GM21723 (cell line): ENCODE results near the gene OGFR.

ENCODE experiments used
- ATAC-seq: cut with Tn5 transposase; IDR thresholded peaks from one replicate; pipeline ENCODE4 v1.9.1; 2021; ENCODE audit warnings: mild to moderate bottlenecking, moderate library complexity; ENCODE audit not compliant: unreplicated experiment

OGFR gene

DNA sequence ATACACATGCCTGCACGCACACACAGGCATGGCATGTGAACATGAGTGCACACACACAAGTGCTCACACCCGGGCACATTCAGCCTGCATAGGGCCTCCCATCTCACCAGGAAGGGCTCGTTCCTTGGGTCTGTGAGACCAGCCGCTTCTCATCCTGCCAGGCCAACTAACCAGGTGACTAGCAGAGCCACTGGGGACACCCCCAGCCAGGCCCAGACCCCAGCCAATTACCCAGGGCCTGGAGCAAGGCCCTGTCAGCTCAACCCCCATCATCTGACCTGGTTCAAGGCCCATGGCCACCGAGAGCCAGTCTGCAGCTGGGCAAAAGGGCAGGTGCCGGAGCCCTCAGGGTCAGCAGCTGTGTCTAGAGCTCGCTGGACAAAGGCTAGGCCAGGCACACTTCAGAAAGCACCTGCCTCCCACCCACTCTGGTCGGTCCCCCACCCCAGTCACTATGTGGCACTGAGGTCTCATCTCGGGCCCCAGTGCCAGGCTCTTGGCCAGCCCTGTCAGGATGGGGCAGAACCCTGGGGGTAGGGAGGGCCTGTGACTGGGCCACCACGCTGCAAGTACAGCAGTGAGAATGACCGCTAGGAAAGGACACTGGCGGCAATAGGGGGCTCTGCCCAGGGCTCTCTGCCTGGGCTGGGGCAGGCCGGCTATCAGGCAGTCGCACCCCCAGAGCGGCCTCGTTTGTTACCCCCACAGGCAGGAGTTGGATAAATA, 35.1 kb upstream of the OGFR start:
- ATAC-seq: no peak

DNA sequence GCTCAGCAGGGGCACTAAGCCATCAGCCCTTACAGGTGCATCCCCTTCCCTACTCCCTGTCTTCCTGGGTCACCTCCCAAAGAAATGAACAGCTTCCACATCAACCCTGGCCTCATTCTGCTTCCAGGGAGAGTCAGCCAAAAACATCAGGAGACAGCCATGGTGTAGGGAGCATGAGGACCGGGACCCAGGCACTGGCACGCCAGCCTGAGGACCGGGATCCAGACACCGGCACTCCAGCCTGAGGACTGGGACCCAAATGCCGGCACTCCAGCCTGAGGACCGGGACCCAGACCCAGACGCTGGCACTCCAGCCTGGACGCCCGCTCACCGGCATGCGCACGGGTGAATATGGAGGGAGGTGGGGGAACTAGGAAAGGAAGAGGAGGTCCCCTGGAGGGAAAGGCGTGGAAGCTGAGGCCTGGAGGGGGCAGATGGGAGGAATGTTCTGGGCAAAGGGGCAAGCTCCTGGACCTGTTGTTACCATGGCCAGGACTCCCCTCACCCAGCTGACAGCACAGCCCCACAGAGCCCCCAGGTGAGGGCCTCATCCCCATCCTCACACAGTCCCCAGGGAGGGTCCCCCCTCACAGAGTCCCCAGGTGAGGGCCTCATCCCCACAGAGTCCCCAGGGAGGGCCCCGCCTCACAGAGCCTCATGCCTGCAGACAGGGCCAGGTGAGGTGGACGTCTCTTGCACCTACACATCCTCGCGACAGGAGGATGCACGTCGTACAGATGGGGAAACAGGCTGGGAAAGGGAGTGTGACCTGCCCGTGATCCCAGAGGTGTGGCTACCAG, 34.3 kb upstream of the OGFR start:
- no peak for ATAC-seq

DNA sequence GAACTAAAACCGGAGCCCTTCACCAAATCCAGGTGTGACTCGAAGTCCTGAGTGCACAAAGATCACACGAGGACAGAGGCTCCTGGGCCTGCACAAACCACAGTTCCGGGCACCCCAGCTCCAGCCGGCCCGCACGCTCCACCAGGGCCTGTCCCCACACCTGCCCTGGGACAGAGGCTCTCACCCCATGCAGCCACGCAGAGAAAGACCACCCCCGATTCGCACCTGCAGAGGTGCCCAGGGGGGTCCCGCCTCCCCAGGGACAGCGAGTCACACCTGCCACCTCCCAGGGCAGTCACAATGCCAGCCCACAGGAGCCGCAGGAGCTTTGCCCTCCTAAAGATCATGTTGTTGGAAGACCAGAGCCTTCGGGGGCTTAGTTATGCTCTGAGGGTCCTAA, 33.7 kb upstream of the OGFR start:
- ATAC-seq: no peak

DNA sequence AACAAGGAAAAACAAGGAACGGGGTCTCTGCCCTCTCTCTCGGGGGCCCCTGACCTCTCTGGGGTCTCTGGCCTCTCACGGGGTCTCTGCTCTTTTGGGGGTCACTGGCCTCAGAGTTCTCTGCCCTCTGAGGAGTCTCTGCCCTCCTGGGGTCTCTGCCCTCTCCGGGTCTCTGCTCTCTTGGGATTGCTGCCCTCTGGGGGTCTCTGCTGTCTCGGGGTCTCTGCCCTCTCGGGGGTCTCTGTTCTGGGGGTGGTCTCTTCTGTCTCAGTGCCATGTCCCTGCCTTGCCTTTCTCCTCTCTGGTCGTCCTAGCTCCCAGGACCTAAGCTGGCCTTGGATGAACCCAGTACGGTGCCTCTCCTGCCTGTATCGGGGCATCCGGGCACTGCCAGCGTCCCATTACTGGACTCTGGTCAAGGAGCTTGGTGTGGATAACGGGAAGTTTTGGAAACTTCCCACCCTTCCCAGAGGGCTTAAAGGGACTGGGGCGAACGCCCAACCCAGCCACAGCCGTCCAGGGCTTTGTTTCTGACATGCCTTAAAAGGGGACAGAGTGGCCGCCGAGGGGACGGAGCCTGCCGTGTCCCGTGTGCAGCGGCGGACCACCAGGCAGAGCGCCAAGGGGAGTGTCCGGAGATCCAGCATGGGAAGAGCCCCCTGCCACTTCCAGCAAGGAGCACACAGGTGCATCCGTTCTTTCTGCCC, 33.1 kb upstream of the OGFR start:
- ATAC-seq: no peak

DNA sequence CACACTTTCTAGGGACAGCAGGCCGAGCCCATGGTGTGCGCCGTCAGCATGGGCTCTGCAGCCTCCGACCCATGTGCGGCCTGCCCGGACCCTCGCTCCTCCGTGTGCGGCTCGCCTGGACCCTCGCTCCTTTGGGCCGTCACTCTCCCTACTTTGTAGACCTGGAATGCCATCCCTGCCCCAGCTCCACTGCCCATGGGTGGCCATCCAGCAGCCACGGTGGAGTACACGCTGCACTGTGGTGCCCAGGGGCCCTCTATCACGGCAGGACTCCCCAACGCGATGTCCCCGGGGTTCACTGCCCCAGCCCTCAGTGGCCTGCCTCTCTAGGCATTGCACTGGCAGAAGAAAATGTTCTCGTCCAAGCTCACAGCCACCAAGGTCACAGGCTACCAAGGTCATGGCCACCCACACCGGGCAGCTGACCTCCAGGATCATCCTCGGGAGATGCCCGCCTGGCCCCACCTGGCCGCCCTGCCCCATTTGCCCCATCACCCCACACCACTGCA, 32.5 kb upstream of the OGFR start:
- ATAC-seq: no peak

DNA sequence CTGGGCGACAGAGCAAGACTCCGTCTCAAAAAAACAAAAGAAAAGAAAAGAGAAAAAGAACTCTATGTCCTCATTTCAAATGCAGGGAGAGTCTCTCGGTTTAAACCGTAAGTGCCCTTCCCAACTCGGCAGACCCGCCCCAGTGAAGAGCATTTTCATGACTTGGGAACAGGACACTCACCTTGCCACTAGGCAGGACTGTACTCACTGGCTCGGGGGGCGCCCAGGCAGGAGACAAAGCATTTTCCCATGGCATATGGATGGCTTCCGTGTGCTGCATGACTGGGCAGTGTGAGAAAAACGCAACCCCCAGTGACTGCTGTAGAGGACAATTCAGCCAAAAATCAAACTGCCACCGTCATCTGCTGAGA, 32.0 kb upstream of the OGFR start:
- ATAC-seq: no peak

DNA sequence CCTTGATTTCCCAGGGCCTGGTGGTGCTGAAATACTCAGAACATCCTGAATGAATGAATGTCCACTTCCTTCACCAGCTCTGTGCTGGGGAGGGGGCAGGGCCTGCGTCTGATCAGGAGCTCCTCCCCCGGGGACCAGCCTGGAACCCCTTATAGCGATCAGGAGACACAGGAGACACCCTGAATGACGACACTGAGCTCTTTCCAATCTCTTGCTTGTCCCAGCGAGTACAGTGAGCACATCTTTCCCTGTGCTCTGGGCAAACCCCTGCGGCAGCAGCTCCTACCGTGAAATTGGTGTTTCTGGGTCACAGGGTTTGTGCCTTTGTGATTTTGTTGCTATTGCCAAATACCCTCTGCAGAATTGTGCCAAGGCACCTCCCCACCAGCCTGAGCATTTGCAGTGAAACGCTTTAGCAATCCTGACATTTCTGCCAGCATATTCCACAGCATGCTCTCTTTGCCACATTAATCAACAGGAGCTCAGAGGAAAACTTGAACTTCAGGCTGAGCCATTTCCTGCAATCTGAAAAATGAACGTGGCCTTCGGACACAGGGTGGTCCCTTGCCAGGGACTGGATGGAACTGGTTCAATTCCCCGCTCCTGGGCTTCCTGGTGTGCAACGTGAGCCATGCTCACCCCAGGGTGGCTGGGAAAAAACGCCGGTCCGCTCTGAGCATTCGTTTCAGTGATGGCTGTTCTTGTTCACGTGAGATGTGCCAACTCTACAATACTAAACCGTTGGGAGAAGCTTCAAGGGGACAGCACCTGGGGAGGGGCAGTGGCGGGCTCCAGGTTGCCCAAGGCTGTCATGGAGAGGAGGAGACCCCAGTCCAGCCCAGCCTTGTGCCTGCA, 31.4 kb upstream of the OGFR start:
- ATAC-seq: no peak

DNA sequence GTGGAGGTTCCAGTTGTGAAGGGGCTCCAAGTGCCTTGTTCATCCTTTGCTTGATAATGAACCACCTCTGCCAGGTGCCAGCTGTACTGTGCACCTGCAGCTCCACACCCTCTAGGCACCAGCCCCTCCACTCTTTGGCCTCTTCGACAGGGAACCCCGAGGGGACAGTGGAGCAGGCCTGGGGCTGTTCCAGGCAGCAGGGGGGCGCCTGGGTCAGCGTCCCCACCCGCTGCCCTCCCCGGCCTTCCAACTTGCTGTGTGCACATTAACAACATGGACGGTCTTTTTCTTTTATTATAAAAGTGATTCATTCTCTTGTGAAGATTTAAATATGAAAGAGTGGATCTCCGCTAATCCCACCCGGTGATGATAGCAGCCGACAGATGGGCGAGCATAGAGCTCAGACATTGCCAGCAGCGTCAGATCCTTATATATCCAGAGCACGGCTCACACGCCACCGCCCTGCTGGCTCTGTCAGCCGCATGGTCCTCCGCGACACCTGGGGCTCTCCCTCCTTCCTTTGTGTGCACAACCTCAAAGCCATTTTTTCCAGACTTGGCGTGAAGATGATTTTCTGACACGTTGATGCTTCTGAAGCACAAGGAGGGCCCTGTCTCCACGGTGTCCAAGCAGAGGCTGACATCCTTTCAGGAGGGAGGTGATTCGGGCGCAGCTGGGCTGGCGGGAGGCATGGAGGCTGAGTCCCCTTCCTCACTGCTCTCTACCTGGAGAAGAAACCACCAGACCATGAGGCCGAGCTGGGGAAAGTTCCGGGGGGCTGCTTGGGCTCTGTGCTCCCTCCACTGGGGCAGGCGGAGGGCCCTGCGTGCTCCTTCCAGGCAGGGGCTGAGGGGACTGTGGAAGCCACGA, 30.6 kb upstream of the OGFR start:
- no peak for ATAC-seq

DNA sequence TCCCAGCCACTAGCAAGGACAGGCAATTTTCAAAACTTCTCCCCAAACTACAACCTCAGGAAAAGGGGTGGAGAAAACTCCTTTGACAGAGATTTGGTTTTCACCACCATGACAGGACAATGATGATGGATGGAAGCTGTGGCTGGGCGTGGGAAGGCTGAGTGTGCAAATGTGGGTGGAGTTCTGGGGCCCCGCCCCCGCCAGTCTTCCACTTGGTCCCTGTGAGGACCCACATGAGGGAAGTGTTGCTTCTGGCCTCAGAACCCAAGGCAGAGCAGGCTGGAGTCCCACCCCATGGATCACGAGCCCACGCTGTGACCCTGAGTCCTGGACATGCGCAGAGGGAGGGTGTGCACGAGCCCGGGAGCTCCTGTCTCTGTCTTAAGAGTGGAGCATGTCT, 29.9 kb upstream of the OGFR start:
- ATAC-seq: no peak

DNA sequence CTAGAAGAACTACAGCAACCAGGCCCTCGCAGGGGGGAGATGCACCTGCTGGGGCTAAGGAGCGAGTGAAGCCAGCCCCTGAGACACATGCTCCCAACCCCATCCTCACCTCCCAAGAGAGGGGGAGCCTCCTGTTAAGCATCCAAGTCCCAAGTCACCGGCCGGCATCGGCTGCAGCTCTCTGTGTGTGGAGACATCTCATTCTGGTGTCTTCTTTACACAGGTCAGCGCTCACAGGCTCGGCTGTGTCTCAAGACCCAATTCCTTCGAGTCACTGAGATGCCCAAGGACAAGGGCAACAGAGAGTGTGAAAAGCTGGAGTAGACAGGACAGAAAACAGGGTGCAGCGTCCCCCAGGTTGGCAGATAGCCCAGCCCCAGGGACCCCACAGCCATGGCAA, 29.4 kb upstream of the OGFR start:
- no peak for ATAC-seq

DNA sequence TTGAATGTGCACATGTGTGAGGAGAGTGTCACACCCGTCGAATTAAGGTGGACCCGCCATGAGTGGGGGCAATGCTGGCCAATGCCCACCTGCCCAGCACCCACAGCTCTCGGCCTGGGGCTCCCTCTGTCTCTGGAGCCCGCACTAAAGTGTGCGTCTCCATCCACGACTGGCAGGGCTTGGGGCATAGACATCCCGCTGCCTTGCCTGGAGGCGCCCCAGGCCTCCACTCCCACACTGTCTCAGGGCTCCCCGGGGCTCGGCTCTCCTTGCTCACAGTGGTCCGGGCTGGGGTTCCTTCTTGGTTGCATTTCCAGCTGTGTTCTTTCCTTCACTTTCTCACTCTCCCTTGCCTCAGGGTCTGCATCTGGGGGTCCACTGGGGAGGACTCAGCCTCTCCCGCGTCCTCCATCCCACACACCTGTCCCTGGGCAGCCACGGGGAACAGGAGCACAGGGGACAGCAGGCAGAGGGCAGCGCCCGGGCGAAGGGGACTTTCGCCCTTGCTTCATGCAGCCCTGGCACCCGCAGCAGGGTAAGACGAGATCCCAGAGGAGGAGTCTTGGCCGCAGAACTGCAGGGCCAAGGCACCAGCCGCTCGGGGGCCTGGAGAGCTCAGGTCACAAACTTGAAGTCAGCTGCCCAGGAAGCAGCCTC, 28.5 kb upstream of the OGFR start:
- ATAC-seq: no peak

DNA sequence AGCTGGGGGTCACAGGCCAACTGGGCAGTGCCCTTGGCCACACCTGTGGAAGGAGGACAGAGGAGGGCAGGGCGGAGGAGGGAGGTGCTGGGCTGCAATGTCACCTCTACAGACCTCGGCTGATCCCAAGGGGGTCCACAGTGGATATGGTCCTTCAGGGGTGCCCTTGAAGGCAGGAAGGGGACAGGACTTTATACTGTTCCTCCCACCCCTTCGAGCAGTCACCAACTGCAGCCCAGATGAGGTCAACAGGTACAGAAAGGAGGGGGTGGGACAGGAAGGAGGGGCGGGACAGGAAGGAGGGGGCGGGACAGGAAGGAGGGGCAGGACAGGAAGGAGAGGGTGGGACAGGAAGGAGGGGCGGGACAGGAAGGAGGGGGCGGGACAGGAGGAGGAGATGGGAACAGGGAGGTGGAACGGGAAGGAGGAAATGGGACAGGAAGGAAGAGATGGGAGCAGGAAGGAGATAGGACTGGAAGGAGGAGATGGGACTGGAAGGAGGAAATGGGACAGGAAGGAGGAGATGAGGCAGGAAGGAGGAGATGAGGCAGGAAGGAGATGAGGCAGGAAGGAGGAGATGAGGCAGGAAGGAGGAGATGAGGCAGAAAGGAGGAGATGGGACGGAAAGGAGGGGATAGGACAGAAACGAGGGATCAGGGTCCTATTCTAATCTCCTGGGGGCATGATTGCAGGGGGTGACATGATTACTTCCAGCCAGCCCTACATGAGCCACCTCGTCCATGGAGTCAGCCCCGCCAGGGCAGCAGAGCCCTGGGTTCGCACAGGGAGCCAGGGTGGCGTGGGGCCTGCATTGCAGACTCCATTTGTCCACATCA, 27.7 kb upstream of the OGFR start:
- ATAC-seq: no peak

DNA sequence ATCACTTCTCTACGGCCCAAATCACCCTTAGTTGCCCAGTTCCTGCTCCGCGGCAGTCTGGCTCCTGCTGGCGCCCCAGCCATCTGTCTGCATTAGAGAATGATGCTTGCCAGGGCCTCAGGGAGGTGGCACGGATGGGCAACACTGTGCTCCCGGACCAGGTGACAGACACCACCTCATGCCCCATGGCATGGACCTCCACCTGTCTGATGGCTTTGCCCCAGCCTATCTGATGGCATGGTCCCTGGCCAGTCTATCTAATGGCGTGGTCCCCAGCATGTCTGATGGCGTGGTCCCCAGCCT, 27.2 kb upstream of the OGFR start:
- no peak for ATAC-seq

DNA sequence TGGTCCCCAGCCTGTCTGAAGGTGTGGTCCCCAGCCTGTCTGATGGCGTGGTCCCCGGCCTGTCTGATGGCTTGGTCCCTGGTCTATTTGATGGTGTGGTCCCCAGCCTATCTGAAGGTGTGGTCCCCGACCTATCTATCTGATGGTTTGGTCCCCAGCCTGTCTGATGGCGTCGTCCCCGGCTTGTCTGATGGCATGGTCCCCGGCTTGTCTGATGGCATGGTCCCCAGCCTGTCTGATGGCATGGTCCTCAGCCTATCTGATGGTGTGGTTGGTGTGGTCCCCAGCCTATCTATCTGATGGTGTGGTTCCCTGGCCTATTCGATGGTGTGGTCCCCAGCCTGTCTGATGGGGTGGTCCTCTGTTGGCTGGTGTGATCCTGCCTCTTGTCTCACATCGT, 26.6 kb upstream of the OGFR start:
- ATAC-seq: no peak

DNA sequence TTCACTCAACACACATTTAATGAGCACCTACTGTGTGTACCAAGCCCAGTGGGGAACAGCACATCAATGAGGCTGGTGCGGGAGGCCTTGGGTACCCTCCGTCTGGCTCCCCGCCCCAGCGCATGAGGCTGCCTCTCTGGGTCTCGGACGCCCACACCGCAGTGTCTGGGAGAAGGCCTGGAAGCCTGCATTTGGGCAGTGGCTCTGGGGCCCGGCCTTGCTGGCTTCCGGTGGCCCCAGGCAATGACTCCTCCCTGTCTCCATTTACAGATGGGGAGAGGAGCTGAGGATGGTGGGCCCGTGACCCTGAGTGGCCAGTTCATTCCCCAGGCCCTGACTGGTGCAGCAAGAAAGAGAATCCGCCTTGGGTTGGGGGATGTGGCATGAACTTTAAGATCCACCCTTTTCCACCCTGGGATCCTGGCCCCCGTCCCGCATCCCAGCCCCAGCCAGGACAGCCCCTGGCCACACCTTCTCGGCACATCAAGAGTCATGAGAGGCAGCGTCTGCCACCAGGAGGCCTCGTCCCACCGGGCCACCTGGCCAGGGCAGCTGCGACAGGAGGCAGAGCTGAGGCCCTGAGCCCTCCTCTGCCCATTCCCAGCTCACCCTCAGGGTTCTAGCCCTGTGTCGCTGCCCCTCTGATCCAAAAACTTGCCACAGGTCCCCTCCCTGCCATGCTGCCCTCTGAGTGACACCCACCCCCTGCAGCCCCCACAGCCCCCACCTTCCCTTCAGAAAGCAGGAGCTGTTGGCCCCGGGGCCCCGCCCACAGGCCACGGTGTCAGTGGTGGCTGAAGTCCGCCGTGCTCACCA, 25.8 kb upstream of the OGFR start:
- ATAC-seq: no peak

DNA sequence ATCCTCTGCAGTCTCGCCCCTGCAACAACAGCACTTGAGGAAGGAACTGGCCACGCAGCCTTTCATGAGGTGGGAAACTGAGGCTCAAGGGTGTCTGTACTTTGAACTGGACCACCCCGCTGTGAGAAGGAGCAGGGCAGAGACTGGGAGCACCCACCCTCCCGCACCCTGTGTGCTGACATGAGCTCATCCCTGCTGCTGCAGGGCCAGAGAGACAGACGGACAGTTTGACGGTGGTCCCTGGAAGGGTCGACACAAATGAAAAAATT, 25.3 kb upstream of the OGFR start:
- ATAC-seq: no peak

DNA sequence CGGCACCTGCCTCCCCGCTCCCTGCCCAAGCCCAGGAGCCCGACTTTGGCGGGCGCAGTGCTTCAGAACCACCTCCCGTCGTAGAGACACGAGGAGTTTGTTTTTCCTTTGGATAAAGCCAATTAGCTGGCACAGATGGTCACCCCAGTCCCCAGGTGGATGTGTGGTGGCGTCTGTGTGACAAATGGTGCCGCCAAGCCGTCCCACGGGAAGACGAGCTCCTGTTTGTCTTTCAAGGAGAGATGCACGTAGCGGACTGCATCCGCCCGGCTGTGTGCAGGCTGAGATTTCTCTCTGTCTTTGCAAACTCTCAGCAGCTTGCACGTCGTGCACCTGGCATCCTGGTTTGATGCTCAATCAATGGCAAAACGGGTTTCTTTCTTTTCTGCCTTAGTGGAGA, 24.4 kb upstream of the OGFR start:
- no peak for ATAC-seq

DNA sequence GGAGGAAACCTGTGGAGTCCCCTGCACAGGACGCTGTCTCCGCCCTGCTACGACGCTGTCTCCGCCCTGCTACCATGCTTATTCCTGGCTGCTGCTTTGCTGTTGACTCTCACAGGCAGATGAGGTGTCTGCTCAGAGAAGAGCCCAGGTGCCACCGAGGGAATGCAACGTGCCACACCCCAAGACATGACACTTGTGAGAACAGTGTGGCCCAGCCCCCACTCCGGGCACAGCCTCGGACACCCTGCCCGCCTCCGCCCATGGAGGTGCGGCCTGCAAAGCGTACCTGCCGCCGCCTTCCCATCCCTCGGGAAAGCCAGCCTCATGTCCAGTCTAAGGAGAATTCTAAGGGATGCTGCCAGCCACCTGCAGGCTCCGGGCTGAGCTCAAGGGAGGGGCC, 23.9 kb upstream of the OGFR start:
- ATAC-seq: no peak
